HG03039 (cell line): ENCODE measurements around the gene STK39.

Source experiments
- ATAC-seq: cut with Tn5 transposase; IDR thresholded peaks from one replicate; pipeline ENCODE4 v1.9.1; 2021; ENCODE audit warnings: mild to moderate bottlenecking, moderate library complexity; ENCODE audit not compliant: unreplicated experiment

The STK39 gene

GRCh38 chr2:168058675-168059074 lies 188.7 kb downstream of the STK39 start:
- no peak for ATAC-seq

DNA sequence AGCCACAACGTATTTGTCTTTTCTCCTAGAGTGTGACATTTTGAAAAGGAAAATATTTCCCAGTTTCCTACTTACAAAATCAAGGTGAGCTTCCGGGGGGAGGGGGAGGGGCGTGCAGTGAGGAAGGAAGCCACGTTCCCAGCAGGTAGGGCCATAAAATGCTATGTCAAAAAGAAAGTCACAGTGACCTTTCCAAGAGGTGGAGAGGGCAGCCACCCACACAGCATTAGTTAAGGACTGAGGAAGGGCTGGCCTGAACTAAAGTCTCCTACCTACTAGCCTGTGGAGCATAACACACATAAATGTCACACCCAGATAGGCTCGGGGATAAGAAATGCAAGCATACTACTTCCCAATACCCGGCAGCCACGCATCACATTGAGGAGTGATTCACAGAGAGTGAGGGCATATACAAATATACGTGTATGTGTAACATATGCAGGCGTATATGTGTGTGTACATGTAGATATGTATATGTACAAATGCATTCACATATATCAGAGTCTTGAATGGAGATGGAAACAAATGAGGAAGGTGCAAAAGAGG lies 191.1 kb downstream of the STK39 start:
- no peak for ATAC-seq

DNA sequence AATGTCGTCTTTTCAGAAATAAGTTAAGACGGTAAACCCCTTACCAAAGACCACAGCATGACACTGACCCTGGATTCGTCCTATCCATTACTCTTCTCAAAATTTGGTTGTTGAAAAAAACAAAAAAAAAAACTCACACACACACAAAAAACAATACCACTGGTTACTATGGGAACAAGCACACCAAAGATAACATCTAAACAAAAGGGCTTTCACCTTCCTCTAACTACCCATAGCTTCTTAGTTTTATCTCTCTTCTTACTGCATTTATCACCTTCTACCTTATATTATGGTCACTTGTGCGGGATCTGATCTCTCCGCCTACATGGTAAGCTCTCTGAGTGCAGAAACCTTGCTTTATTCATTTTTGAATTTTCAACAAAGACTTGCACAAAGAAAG lies 192.7 kb downstream of the STK39 start:
- ATAC-seq: no peak

DNA sequence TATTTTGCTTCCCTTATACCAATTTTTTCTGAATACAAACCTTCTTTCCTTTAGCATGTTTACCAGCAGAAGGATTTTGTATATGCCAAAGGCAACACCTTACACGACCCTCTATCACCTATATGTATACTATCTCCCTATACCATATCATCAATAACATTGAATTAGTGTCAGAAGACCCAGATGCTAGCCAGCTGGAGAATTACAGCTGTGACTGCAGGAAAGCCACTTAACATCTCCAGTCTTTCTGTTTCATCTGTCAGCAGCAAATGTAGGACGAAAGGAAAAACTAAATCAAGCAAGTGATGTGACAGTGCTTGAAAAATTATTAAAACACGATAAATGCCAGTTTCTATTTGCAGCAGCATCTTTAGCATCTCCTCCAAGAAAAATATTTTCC lies 193.7 kb downstream of the STK39 start:
- ATAC-seq: no peak

- ATAC-seq: no peak
Observed at GRCh38 chr2:168052773-168053172, 194.6 kb downstream of the STK39 start.

DNA sequence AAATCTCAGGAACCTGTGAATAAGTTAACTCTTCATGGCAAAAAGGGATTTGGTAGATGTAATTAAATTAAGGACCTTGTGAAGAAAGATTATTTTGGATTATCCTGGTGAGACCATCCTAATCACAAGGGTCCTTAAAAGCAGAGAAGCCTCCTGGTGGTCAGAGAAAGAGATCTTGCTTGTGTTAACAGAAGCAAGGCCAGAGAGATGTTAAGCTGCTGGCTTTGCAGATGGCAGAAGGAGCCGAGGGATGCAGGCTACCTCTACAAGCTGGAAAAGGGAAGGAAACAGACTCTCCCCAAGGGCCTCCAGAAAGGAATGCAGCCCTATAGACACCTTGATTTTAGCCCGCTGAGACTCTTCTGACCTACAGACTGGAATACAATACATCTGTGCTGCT lies 197.0 kb downstream of the STK39 start:
- no peak for ATAC-seq

DNA sequence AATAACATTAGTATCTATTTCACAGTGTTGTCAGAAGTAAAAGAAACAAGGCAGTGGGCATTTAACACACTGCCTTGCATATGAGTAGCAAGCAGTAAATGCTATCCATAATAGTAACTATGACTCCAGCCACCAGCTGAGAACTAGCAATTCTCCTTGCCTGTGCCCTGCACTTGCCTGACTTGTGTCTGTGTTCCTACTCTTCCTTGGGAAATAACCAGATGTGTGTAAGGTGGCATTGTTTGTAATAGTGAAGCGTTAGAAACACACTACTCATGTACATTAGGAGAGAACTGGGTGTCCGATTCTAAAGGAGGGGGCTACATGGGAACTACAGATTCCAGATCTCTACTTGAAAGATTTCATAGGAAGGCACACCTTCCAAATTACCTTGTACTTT lies 197.8 kb downstream of the STK39 start:
- ATAC-seq: no peak

GRCh38 chr2:168047091-168047690 lies 200.2 kb downstream of the STK39 start:
- ATAC-seq: no peak

GRCh38 chr2:168044579-168044978 lies 202.8 kb downstream of the STK39 start:
- ATAC-seq: no peak

GRCh38 chr2:168044176-168044575 lies 203.2 kb downstream of the STK39 start:
- no peak for ATAC-seq

DNA sequence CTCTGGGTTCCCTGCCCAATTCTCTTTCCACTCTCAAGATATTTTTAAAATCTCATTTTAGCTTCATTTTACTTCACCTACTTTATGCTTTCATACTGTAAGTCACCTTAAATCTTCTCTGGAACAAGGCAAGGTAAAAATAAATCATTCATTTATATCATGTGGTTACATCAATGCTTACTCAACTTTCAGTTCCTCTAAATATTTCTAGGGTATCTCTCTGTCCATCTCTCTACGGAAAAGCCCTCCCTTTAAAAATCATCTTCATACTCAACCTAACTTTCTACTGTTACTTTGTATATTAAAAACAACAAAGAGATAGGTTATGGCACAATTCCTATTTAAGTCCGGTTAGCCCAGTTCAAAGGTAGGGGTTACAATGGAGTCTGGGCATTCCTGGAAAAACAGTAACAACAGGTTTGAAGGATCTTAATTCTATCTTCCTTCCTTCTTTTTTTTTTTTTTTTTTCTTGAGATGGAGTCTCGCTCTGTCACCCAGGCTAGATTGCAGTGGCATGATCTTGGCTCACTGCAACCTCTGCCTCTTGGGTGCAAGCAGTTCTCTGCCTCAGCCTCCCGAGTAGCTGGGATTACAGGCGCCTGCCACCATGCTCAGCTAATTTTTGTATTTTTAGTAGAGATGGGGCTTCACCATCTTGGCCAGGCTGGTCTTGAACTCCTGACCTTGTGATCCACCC lies 205.1 kb downstream of the STK39 start:
- peak; percentile 77 for ATAC-seq

- no peak for ATAC-seq
Observed at GRCh38 chr2:168039881-168040280, 207.5 kb downstream of the STK39 start.

GRCh38 chr2:168037778-168038177 lies 209.6 kb downstream of the STK39 start:
- ATAC-seq: no peak

GRCh38 chr2:168035458-168035857 lies 211.9 kb downstream of the STK39 start:
- peak; percentile 62 for ATAC-seq

- no peak for ATAC-seq
Observed at GRCh38 chr2:168034616-168035015, 212.8 kb downstream of the STK39 start.

DNA sequence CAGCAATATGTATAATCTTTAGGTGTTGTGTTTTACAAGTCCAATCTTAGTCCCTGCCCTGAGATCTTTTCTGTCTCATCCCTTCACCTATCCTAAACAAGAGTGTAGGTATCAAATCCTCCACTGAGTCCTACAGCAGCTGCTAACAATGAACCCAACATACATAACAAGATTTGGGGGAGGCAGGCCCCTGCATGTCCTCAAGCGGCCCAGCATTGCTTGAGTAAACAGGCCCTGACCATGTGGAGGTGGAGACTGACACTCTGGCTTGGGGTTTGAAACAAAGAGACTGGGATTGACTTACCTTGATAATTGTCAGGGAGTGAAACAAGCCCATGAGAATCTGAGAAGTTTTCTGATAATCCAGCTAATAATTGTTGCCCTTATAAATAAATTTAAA lies 213.4 kb downstream of the STK39 start:
- ATAC-seq: no peak

GRCh38 chr2:168032091-168032490 lies 215.3 kb downstream of the STK39 start:
- ATAC-seq: no peak

- peak; percentile 87 for ATAC-seq
Observed at GRCh38 chr2:168030862-168031624, 216.4 kb downstream of the STK39 start.

GRCh38 chr2:168029071-168029470 lies 218.3 kb downstream of the STK39 start:
- ATAC-seq: no peak

DNA sequence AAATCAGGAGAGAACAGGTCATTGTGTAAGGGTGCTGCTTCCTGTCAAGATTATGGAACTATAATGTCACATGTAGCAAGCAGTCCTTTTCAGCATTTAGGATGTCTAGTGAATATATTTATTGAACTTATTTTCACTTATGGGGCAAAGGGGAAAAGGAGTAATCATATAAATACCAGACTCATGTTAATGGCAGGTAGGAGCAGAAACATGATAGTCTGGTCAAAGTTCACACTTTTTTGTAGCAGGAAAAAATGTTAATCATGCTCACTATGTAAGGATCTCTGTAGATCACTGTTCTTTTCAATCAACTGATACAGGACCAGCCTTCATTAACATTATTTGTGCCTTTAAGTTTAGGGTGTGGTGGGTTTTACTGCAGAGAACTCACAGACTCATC lies 219.0 kb downstream of the STK39 start:
- ATAC-seq: no peak

DNA sequence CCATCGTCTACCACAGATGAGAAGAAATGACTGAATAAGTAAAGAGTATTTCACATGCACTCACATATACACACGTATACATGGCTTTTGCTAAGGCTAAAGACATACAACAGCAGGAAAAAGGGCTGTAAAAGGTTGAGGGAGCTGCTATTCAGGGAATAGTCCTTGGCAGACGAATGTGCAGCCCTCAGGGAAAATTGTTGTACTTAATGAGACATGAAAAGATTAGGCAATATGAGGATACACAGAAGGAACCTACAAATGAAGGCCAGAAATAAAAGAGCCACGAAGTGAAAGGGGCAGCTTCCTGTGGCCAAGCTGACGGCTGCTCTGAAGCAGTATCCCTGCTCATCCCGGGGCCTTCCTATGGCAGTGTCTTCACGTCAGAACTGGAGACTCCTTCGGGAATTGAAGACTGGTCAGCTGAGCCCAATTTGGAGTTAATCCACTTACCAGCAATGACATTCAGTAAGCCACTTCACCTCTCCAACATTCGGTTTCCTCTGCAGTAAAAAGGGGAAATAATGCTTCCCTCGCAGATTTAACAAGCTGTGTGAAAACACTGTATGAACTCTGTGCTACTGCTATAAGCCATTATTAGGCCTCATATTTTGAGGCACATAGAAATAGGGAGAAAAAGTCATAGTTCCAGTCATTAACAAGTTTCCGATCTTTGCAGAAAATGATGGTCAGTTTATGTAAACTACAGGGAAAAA lies 221.8 kb downstream of the STK39 start:
- ATAC-seq: no peak
